ENCODE measurements around the gene RPS6KL1.

- no peak for TF ChIP-seq CTCF (IDR thresholded peaks at IDR 0.05; ENCODE audit: borderline replicate concordance, extremely low read depth, low read length, poor library complexity, severe bottlenecking)
- TF ChIP-seq EZH2 (IDR thresholded peaks at IDR 0.05; ENCODE audit: borderline replicate concordance, low read depth, low read length, severe bottlenecking) = no peak
Measured at GRCh38 chr14:74863274-74863673, 59.8 kb downstream of the RPS6KL1 start.

Measured in DND-41 (cell line).